Eye (tissue), 1 donor: ENCODE data around the gene RBCK1.
"Not testable (repeated sequence)": the region's sequence is repeated elsewhere in the genome, so short reads cannot be mapped to it uniquely, and the experiment has no call there.

Experiments used
- DNase-seq: peaks from one replicate; pipeline ENCODE4 v3.0.0-alpha.2; 2015

RBCK1 gene

DNA sequence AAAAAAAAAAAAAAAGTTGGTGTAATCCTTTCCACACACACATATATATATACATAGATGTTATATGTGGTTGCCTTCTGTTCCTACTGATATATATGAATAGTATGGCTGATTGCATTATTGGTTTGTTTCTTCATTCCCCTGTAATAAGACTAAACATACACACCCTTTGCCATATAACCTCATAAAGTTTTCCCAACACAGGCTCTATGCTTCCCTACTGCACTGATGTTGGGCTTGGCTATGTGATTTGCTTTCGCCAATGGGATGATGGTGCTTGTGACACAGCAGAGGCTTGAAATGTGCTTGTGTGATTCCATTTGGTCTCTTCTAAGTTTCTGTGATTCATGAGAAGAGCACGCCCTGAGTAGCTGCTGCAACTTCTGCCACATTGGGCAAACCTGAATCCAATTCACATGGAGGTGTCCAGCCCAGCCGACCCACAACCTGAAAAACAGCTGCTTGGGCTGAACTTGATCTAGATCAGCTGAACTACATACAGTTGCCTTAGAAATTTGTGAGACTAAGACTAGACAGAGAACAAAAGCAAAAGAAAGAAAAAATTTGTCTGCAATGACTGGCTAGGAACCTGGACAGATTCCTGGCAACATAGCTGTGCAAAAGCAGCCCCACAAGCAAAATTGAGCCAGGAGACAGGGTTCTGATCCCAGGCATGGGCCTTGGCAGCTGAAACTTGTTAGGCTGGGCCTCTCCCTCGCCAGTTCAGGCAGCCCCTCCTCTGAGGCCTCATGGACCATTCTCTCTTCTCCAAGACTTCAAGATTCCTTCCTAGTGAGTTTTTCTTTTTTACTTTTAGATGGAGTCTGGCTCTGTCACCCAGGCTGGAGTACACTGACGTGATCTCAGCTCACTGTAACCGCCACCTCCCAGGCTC is 67.6 kb downstream of the RBCK1 start:
- no peak for DNase-seq

DNA sequence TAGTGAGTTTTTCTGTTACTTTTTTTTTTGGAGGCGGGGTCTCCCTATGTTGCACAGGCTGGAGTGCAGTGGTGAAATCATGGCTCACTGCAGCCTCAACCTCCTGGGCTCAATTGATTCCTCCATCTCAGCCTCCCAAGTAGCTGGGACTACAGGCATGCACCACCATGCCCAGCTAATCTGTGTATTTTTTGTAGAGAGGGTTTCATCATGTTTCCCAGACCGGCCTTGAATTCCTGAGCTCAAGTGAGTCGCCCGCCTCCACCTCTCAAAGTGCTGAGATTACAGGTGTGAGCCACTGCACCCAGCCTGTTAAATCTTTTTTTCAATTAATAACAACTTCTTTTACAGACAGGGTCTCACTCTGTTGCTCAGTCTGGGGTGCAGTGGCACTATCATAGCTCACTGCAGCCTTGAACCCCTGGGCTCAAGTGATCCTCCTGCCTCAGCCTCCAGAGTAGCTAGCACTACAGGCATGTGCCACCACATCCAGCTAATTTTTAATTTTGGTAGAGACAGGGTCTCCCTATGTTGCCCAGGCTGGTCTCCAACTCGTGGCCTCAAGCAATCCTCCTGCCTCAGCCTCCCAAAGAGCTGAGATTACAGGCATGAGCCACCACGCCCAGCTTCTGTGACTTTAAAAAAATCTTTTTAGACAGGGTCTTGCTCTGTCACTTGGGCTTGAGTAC is 68.6 kb downstream of the RBCK1 start:
- DNase-seq, result not testable (repeated sequence)

DNA sequence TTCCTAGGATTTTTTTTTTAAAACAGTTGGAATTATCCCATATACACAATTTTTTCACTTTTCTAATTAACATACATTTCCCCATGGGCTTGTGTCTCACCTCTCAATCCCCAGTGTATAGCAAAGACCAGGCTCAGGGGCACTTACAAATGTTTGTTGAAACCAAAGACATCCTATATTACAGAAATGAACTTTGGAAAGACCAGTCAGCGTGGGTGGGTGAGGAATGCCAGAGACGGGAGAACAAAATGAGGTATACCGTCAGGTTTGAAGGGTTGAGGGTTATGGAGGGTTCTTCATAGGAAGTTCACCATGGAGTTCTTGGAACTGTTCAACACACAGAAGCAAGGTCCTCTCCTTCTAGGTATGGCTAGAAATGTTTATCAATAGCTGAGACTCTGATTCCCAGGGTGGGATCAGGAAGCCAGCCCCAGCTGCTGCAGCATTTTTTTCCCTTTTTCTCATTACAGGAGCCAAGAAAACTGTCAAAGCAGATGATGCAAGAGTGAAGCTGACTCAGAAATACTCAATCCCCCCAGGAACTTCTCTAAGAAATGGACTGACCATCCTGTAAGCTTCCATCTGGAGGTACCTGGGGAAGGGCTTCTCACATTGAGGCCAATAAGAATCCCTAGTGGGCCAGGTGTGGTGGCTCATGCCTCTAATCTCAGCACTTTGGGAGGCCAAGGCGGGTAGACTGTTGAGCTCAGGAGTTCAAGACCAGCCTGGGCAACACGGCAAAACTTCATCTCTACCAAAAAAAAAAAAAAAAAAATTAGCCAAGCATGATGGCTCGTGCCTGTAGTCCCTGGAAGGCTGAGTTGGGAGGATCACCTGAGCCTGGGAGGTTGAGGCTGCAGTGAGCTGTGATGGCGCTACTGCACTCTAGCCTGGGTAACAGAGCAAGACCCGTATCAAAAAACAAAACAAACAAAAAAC is 70.2 kb downstream of the RBCK1 start:
- no peak for DNase-seq

DNA sequence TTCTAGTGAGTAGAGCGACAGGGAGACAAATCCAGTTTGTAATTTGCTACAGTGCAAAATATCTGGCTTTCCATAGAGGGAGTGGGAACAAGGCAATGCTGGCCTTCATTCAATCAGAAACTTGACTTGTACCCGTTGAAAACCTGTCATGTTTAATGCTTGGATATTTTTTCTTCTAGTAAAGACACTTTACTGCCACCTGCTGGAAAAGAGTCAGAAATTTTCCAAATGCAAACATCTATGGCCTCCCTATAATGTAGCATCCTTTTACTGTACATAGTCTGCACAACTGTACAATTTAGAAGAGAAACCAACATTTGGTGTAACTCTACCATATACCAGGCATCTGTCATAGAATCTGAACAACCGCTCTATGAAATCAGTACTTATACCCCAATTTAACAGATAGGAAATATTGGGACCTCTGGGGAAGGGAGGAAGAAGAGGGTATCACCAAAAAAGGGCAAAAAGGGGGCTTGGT is 70.9 kb downstream of the RBCK1 start:
- peak; percentile 87 for DNase-seq

DNA sequence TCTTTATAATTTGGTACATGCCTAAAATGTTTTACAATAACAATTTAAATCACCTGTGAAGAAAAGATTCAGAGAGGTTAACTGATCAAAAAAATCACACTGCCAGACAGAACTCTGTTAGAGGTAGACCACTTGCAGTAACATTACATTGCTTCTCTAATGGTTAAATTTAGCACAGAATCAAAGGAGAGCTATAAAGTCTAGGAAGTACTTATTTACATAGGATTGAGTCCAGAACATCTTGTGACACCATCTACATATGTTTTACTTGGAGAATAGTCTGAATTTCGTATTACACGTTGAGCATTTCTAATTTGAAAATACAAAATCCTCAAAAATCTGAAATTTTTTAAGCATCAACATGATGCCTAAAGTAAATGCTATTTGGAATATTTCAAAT is 71.4 kb downstream of the RBCK1 start:
- DNase-seq, result no peak

DNA sequence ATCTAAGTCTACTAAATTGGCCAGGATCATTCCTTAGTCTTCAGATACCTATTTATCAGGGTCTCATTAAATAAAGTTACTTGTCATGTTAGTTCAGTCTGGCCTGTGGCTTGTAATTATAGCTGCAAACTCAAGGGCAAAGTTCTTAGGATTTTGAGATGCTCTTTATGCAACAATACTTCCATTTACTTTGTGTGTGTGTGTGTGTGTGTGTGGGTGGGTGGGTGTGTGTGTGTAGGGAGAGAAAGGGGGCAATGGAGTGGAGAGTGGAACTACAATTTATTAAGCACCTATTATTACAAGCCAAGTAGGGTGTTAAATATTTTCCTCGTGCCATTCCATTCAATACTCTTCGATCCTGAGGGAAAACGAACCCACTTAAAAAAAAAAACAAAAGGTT is 71.9 kb downstream of the RBCK1 start:
- no peak for DNase-seq

DNA sequence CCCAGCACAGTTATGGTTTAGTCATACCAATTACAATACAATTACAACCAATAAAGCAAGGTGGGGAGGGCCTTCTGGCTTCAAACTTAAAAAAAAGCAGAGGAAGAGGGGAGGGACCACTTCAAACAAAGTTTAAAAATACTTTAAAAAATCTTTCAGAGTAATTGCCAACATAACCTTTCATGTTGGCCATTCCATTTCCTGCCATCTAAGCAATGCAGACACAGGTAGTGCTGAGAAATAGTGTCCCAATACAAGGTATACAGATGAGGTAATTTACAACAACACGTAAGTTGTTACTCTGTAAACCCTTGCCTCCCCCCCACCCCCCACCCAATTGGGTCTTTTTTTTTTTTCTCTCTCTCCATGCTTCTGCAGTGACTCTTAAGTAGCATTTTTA is 73.1 kb downstream of the RBCK1 start:
- DNase-seq, result no peak
